HCT116 (cell line): ENCODE data around the gene DPP6. TPM values are rescaled to one million over a fixed set of nuclear protein-coding genes. Genes with fewer than 3 reads are reported as not detected.
A peak's percentile ranks its signal among the peaks of the same experiment; 100 is the strongest.
"Not testable (repeated sequence)": the region's sequence is repeated elsewhere in the genome, so short reads cannot be mapped to it uniquely, and the experiment has no call there.

ENCODE experiments used
- ATAC-seq: fragments of 200-7000 bp; cut with Tn5 transposase; 2 replicates; pipeline ENCODE4 v1.9.1; 2020; ENCODE audit warnings: mild to moderate bottlenecking, moderate library complexity
- BruUV-seq: library from RNA; stranded (reverse); fragments of 400-500 nt; replicated peaks from 2 replicates; lab custom pipeline; 2021; lab: Mats Ljungman, UMichigan
- CTCF ChIA-PET: fragments of 300-600 bp; sonication (Branson Sonifier 250); formaldehyde crosslinking; loops from one replicate; lab custom pipeline; 2021; ENCODE audit warnings: antibody characterized with exemption; lab: Charles Lee
- POLR2A ChIA-PET: fragments of 300-600, 350-600 bp; sonication (Branson Sonifier 250); formaldehyde crosslinking; loops from one replicate; lab custom pipeline; 2021; ENCODE audit warnings: antibody characterized with exemption; lab: Charles Lee
- RAD21 ChIA-PET, 2 experiments: fragments of 300-600 bp; sonication (Branson Sonifier 250); formaldehyde crosslinking; loops; one replicate each; lab custom pipeline; 2023; ENCODE audit warnings: low total read pairs in 2 of 2; ENCODE audit not compliant: uncharacterized antibody in 2 of 2, unreplicated experiment in 2 of 2, low non-redundant PET in 1 of 2; lab: Charles Lee
- DNase-seq: peaks from one replicate; pipeline ENCODE4 v3.0.0-alpha.2; 2010; ENCODE audit warnings: low read depth, low spot score
- H2AFZ ChIP-seq: fragments of 200-600 bp; shearing (Covaris generic), sonication (generic); 2 replicates; pipeline ENCODE4 v1.6.1; 2017; ENCODE audit warnings: low read depth, mixed run types, mixed read lengths, antibody characterized with exemption, low read length; ENCODE audit not compliant: poor library complexity, severe bottlenecking
- H3K27ac ChIP-seq: 2 replicates; pipeline ENCODE4 v1.5.1; 2012; ENCODE audit warnings: low read depth, low read length
- H3K27me3 ChIP-seq: fragments of 200-600 bp; sonication (generic); 2 replicates; pipeline ENCODE4 v1.6.1; 2016; ENCODE audit warnings: mixed run types, low read length, mixed read lengths; ENCODE audit not compliant: insufficient read depth
- H3K36me3 ChIP-seq, 2 experiments: fragments of 200-500 bp in 1 of 2; fragments of 200-600 bp in 1 of 2; sonication (Bioruptor generic) in 1 of 2; sonication (generic) in 1 of 2; 2 replicates each; pipeline versions ENCODE4 v1.5.1 to v1.6.1; 2014 to 2016; ENCODE audit warnings: low read length in 2 of 2, inconsistent platforms in 1 of 2, mixed read lengths in 1 of 2, mixed run types in 1 of 2; ENCODE audit not compliant: insufficient read depth in 2 of 2, control insufficient read depth in 1 of 2
- H3K4me1 ChIP-seq, 2 experiments: fragments of 200-600 bp in 1 of 2; sonication (generic) in 1 of 2; 2 replicates each; pipeline versions ENCODE4 v1.5.1 to v1.6.1; 2012 to 2017; ENCODE audit warnings: low read length in 2 of 2, inconsistent platforms in 1 of 2, mild to moderate bottlenecking in 1 of 2, mixed read lengths in 1 of 2, mixed run types in 1 of 2, moderate library complexity in 1 of 2; ENCODE audit not compliant: insufficient read depth in 2 of 2, control insufficient read depth in 1 of 2
- H3K4me2 ChIP-seq: fragments of 200-600 bp; sonication (generic); 2 replicates; pipeline ENCODE4 v1.6.1; 2017; ENCODE audit warnings: mixed run types, low read length, mixed read lengths
- H3K4me3 ChIP-seq, 2 experiments: fragments of 200-600 bp in 1 of 2; sonication (generic) in 1 of 2; replicated peaks in 1 of 2; 2 replicates each; pipeline ENCODE4 v1.5.1; 2011 to 2016; ENCODE audit warnings: low read length in 2 of 2, control low read depth in 1 of 2, low read depth in 1 of 2, mild to moderate bottlenecking in 1 of 2, mixed read lengths in 1 of 2, mixed run types in 1 of 2
- H3K79me2 ChIP-seq: fragments of 200-600 bp; sonication (generic); 2 replicates; pipeline ENCODE4 v1.6.1; 2017; ENCODE audit warnings: mild to moderate bottlenecking, mixed run types, low read length, moderate library complexity, mixed read lengths; ENCODE audit not compliant: insufficient read depth
- H3K9ac ChIP-seq: fragments of 200-600 bp; sonication (generic); 2 replicates; pipeline ENCODE4 v1.6.1; 2016; ENCODE audit warnings: low read length, mixed read lengths
- H3K9me2 ChIP-seq: fragments of 200-600 bp; sonication (generic), shearing (Covaris generic); 2 replicates; pipeline ENCODE4 v1.6.1; 2017; ENCODE audit warnings: mixed run types, mild to moderate bottlenecking, moderate library complexity; ENCODE audit not compliant: insufficient read depth
- H3K9me3 ChIP-seq, 2 experiments: fragments of 200-500 bp in 1 of 2; fragments of 200-600 bp in 1 of 2; sonication (Bioruptor generic) in 1 of 2; sonication (generic) in 1 of 2; 2 replicates each; pipeline ENCODE4 v1.6.1; 2014 to 2017; ENCODE audit warnings: low read length in 2 of 2, mixed read lengths in 2 of 2, inconsistent platforms in 1 of 2, low read depth in 1 of 2, mild to moderate bottlenecking in 1 of 2, mixed run types in 1 of 2, moderate library complexity in 1 of 2; ENCODE audit not compliant: control insufficient read depth in 1 of 2, insufficient read depth in 1 of 2
- H4K20me1 ChIP-seq: fragments of 200-600 bp; sonication (generic), shearing (Covaris generic); 2 replicates; pipeline ENCODE4 v1.6.1; 2017; ENCODE audit warnings: mixed run types, mild to moderate bottlenecking, moderate library complexity; ENCODE audit not compliant: insufficient read depth
- intact Hi-C: fragments of 100-400 bp; cut with micrococcal nuclease; formaldehyde crosslinking; loops from 2 replicates; pipeline ENCODE4 v1.10.0; 2022
- total RNA-seq: library from RNA; stranded (reverse); gene quantifications from one replicate; pipeline ENCODE4 v1.2.1, GENCODE V29; 2021; ENCODE audit not compliant: unreplicated experiment

The DPP6 gene
- total RNA-seq, 1 experiment from 2014 or later: not detected

DNA sequence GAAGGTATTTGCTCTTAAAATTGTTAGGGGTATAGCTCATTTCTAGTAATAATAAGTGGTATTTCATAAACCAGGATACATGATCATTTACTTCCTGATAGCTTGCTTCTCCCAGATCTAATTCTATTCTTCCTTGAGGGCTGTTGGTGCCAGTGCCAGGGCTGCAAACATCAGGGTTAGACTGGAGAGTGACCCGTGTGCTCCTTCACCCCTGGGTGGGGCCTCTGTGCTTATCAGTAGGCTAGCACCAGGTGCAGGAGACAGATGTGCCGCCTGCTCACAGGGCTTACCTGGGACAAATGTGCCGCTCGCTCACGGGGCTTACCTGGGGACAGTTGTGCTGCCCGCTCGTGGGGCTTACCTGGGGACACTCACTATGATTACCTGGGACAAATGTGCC lies 71.2 kb downstream of the DPP6 start:
- CTCF ChIA-PET, RAD21 ChIA-PET, BruUV-seq: not testable (repeated sequence)

DNA sequence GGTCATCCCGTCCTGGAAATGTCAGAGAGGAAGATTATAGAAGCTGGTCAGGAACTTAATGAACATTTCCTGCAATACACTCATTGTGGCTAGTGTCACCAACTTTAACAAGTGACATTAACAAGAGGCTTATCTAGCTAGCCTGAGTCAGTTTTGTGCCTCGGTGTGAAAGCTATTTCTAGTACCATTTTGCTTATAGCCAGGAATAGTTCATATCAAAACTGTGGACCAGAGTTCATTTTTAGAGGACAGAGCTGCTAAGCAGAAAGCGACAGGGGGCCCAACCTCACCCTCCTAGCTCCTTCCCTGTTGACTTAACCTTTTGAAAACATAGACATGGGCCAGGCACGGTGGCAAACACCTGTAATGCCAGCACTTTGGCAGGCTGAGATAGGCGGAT lies 76.9 kb downstream of the DPP6 start:
- H2AFZ ChIP-seq, RAD21 ChIA-PET, H3K27me3 ChIP-seq, H3K36me3 ChIP-seq, H3K27ac ChIP-seq, ATAC-seq, H3K4me3 ChIP-seq, DNase-seq, H3K9me2 ChIP-seq, H3K4me1 ChIP-seq, H3K9ac ChIP-seq, H4K20me1 ChIP-seq, intact Hi-C loops, H3K79me2 ChIP-seq, CTCF ChIA-PET, BruUV-seq, POLR2A ChIA-PET, H3K9me3 ChIP-seq, H3K4me2 ChIP-seq: not testable (repeated sequence)

More for the DNA sequence above, 71.2 kb downstream of the DPP6 start:
- H3K4me2 ChIP-seq, H3K79me2 ChIP-seq, H3K4me1 ChIP-seq, H3K9me3 ChIP-seq, H3K36me3 ChIP-seq, H2AFZ ChIP-seq, H3K9me2 ChIP-seq, ATAC-seq, DNase-seq, POLR2A ChIA-PET, H4K20me1 ChIP-seq, H3K27ac ChIP-seq, intact Hi-C loops, H3K27me3 ChIP-seq, H3K9ac ChIP-seq, H3K4me3 ChIP-seq: not testable (repeated sequence)

GRCh38 chr7:154132617-154133016 lies 80.4 kb downstream of the DPP6 start:
- DNase-seq, H3K79me2 ChIP-seq, H3K4me3 ChIP-seq, CTCF ChIA-PET, H3K4me1 ChIP-seq, H4K20me1 ChIP-seq, H2AFZ ChIP-seq, H3K4me2 ChIP-seq, BruUV-seq, RAD21 ChIA-PET, H3K27me3 ChIP-seq, H3K36me3 ChIP-seq, intact Hi-C loops, POLR2A ChIA-PET, H3K27ac ChIP-seq, H3K9me3 ChIP-seq, H3K9ac ChIP-seq, H3K9me2 ChIP-seq: not testable (repeated sequence)
- ATAC-seq: peak; percentile 62

DNA sequence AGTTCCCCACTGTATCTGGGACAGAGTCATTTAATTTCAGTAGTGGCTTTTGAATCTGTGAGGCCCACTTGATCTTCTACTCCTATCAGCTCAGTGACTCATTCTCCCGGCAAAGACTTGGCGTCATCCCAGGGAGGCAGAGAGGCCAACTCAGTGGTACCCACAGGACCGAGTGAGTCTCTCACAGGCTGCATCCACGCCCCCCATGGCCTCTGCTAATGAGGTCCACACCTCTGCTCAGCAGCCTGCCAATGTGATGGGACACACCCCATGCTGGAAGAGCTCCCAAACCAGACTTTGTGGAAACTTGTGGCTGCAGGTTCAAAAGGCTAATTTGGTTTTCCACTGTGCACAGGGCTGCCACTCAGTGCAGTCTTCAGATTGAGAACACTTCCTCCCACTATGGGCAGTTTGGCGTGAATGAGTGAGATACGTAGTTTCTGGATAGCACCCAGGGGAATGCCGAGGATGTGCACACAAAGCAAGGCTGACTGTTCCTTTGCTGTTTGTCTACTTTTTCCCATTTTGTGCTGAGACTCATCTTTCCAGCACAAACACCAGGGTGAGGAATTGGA lies 81.6 kb downstream of the DPP6 start:
- H2AFZ ChIP-seq, RAD21 ChIA-PET, H4K20me1 ChIP-seq, ATAC-seq, H3K4me3 ChIP-seq, BruUV-seq, H3K9me3 ChIP-seq, H3K4me1 ChIP-seq, POLR2A ChIA-PET, H3K27ac ChIP-seq, H3K4me2 ChIP-seq, H3K79me2 ChIP-seq, intact Hi-C loops, DNase-seq, CTCF ChIA-PET, H3K9me2 ChIP-seq, H3K36me3 ChIP-seq, H3K27me3 ChIP-seq, H3K9ac ChIP-seq: not testable (repeated sequence)
